Measurements from ENCODE around the gene SLC2A5. TPM values are rescaled to one million over a fixed set of nuclear protein-coding genes. Genes with fewer than 3 reads are reported as not detected.

SLC2A5 gene
- total and polyA plus RNA-seq, 7 donors: 1.4 to 9.1 (median 4.9) TPM

- WGBS, 2 donors: 95 to 97% methylated on average over 4 of the region's 4 CpGs
- no peak for DNase-seq
- TF ChIP-seq EP300 (IDR thresholded peaks at IDR 0.05) (no peak), POLR2AphosphoS5 (IDR thresholded peaks at IDR 0.05) (no peak), POLR2A (IDR thresholded peaks at IDR 0.05) (no peak)
- TF ChIP-seq, protein P1, sequence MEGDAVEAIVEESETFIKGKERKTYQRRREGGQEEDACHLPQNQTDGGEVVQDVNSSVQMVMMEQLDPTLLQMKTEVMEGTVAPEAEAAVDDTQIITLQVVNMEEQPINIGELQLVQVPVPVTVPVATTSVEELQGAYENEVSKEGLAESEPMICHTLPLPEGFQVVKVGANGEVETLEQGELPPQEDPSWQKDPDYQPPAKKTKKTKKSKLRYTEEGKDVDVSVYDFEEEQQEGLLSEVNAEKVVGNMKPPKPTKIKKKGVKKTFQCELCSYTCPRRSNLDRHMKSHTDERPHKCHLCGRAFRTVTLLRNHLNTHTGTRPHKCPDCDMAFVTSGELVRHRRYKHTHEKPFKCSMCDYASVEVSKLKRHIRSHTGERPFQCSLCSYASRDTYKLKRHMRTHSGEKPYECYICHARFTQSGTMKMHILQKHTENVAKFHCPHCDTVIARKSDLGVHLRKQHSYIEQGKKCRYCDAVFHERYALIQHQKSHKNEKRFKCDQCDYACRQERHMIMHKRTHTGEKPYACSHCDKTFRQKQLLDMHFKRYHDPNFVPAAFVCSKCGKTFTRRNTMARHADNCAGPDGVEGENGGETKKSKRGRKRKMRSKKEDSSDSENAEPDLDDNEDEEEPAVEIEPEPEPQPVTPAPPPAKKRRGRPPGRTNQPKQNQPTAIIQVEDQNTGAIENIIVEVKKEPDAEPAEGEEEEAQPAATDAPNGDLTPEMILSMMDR (IDR thresholded peaks at IDR 0.05): no peak
- H3K4me3 ChIP-seq: no peak overlapping the region
- no peak overlapping the region for H3K27ac ChIP-seq
- intact Hi-C loops (cut with DNase I): no loop called here
- H3K27me3 ChIP-seq: no peaks in the 10 kb centered on the region
- H3K36me3 ChIP-seq: no peaks in the 10 kb centered on the region
- H3K9me3 ChIP-seq: no peaks in the 10 kb centered on the region
- peaks cover 0 to 5% (median 0%) of the 10 kb centered on the region in 4 donors for H3K4me1 ChIP-seq
These were observed 25.2 kb downstream of the SLC2A5 start for GRCh38 chr1:9044236-9044635.

DNA sequence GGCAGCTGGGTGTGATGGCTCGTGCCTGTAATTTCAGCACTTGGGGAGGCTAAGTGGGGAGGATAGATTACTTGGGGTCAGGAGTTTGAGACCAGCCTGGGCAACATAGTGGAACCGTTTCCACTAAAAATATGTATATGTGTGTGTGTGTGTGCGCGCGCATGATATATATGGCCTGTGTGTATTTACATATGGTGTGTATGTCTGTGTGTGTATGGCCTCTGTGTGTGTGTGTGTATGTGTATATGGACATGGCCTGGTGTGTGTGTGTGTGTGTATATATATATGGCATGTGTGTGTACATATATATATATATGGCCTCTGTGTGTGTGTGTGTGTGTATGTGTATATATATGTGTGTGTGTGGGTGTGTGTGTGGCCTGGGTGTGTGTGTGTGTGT lies 27.2 kb downstream of the SLC2A5 start:
- no peak for DNase-seq
- Histone ChIP-seq H3K27ac (no peak overlapping the region), H3K36me3 (no peaks in the 10 kb centered on the region), H3K9me3 (no peaks in the 10 kb centered on the region), H3K4me1 (peaks cover 0 to 6% (median 0%) of the 10 kb centered on the region in 4 donors), H3K4me3 (no peak overlapping the region), H3K27me3 (no peaks in the 10 kb centered on the region)
- TF ChIP-seq, protein P1 (IDR thresholded peaks at IDR 0.05): no peak
- TF ChIP-seq EP300 (IDR thresholded peaks at IDR 0.05) (no peak), POLR2A (IDR thresholded peaks at IDR 0.05) (no peak), POLR2AphosphoS5 (IDR thresholded peaks at IDR 0.05) (no peak)
- intact Hi-C loops (cut with DNase I): no loop called here
- 94 to 95% methylated on average over 5 of the region's 5 CpGs for WGBS, 2 donors

GRCh38 chr1:9041116-9041779 lies 28.2 kb downstream of the SLC2A5 start:
- Histone ChIP-seq H3K4me1 (peaks cover 0 to 6% (median 0%) of the 10 kb centered on the region in 4 donors), H3K9me3 (no peaks in the 10 kb centered on the region), H3K27ac (no peak overlapping the region), H3K36me3 (no peaks in the 10 kb centered on the region), H3K4me3 (no peak overlapping the region), H3K27me3 (no peaks in the 10 kb centered on the region)
- intact Hi-C loops (cut with DNase I): no loop called here
- no peak for DNase-seq
- 93 to 95% methylated on average over 14 of the region's 14 CpGs for WGBS, 2 donors
- no peak for TF ChIP-seq POLR2A (IDR thresholded peaks at IDR 0.05)
- TF ChIP-seq, protein P1 (IDR thresholded peaks at IDR 0.05): no peak
- TF ChIP-seq POLR2AphosphoS5 (IDR thresholded peaks at IDR 0.05): no peak
- TF ChIP-seq EP300 (IDR thresholded peaks at IDR 0.05): no peak

GRCh38 chr1:9040659-9041030 lies 28.8 kb downstream of the SLC2A5 start:
- 93 to 95% methylated on average over 6 of the region's 6 CpGs for WGBS, 2 donors
- no peak for DNase-seq

More at GRCh38 chr1:9040659-9041030, 28.8 kb downstream of the SLC2A5 start:
- Histone ChIP-seq H3K4me1 (peaks cover 0 to 6% (median 0%) of the 10 kb centered on the region in 4 donors), H3K27ac (no peak overlapping the region), H3K27me3 (no peaks in the 10 kb centered on the region), H3K4me3 (no peak overlapping the region), H3K9me3 (no peaks in the 10 kb centered on the region), H3K36me3 (no peaks in the 10 kb centered on the region)
- no peak for TF ChIP-seq POLR2AphosphoS5 (IDR thresholded peaks at IDR 0.05)
- TF ChIP-seq POLR2A (IDR thresholded peaks at IDR 0.05): no peak
- TF ChIP-seq, protein P1 (IDR thresholded peaks at IDR 0.05): no peak
- intact Hi-C loops (cut with DNase I): no loop called here

Measured in sigmoid colon (tissue), 7 donors.